ENCODE data around the gene FRY.

GRCh38 chr13:32208860-32209259, 177.3 kb downstream of the FRY start:
- TF ChIP-seq NFIC (IDR thresholded peaks at IDR 0.05) (no peak), EP300 (IDR thresholded peaks at IDR 0.05; ENCODE audit: borderline replicate concordance) (no peak), TCF12 (IDR thresholded peaks at IDR 0.05; ENCODE audit: low read depth) (no peak), TAF1 (IDR thresholded peaks at IDR 0.05; ENCODE audit: low read depth) (no peak), FOXM1 (IDR thresholded peaks at IDR 0.05; ENCODE audit: borderline replicate concordance, low read depth) (no peak), MAX (IDR thresholded peaks at IDR 0.05) (no peak), TEAD4 (IDR thresholded peaks at IDR 0.05) (no peak), RAD21 (IDR thresholded peaks at IDR 0.05; ENCODE audit: low read depth) (no peak), CEBPB (IDR thresholded peaks at IDR 0.05) (no peak), YY1 (IDR thresholded peaks at IDR 0.05; ENCODE audit: low read depth) (no peak), EGR1 (IDR thresholded peaks at IDR 0.05) (no peak), USF1 (IDR thresholded peaks at IDR 0.05) (no peak), ZBTB7A (IDR thresholded peaks at IDR 0.05; ENCODE audit: low read depth) (no peak)
- TF ChIP-seq, protein P1, sequence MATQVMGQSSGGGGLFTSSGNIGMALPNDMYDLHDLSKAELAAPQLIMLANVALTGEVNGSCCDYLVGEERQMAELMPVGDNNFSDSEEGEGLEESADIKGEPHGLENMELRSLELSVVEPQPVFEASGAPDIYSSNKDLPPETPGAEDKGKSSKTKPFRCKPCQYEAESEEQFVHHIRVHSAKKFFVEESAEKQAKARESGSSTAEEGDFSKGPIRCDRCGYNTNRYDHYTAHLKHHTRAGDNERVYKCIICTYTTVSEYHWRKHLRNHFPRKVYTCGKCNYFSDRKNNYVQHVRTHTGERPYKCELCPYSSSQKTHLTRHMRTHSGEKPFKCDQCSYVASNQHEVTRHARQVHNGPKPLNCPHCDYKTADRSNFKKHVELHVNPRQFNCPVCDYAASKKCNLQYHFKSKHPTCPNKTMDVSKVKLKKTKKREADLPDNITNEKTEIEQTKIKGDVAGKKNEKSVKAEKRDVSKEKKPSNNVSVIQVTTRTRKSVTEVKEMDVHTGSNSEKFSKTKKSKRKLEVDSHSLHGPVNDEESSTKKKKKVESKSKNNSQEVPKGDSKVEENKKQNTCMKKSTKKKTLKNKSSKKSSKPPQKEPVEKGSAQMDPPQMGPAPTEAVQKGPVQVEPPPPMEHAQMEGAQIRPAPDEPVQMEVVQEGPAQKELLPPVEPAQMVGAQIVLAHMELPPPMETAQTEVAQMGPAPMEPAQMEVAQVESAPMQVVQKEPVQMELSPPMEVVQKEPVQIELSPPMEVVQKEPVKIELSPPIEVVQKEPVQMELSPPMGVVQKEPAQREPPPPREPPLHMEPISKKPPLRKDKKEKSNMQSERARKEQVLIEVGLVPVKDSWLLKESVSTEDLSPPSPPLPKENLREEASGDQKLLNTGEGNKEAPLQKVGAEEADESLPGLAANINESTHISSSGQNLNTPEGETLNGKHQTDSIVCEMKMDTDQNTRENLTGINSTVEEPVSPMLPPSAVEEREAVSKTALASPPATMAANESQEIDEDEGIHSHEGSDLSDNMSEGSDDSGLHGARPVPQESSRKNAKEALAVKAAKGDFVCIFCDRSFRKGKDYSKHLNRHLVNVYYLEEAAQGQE (IDR thresholded peaks at IDR 0.05; ENCODE audit: low read depth): no peak
